Esophagus muscularis mucosa (tissue), 4 donors: Measurements from ENCODE around the gene TPCN1. TPM values are rescaled to one million over a fixed set of nuclear protein-coding genes. Genes with fewer than 3 reads are reported as not detected.
A peak's percentile ranks its signal among the peaks of the same experiment; 100 is the strongest.

Experiments used
- DNase-seq: peaks from one replicate; pipeline ENCODE4 v3.0.0-alpha.2; 2017; ENCODE audit errors: extremely low spot score
- H3K27ac ChIP-seq, 4 donors: fragments of 200-600 bp; sonication (generic); replicated peaks in 1 of 4; 1 replicate in 3 of 4; 2 replicates in 1 of 4; pipeline ENCODE4 v1.5.1; 2016 to 2019; ENCODE audit warnings: mild to moderate bottlenecking in 1 of 4
- H3K27me3 ChIP-seq, 4 donors: fragments of 200-600 bp; sonication (generic); one replicate each; pipeline versions ENCODE4 v1.5.1 to v1.6.0; 2016 to 2019
- H3K36me3 ChIP-seq, 4 donors: fragments of 200-600 bp; sonication (generic); one replicate each; pipeline ENCODE4 v1.5.1; 2016 to 2019
- H3K4me1 ChIP-seq, 4 donors: fragments of 200-600 bp; sonication (generic); one replicate each; pipeline ENCODE4 v1.5.1; 2016 to 2019
- H3K4me3 ChIP-seq, 4 donors: fragments of 200-600 bp; sonication (generic); 1 replicate in 2 of 4; 2 replicates in 2 of 4; pipeline ENCODE4 v1.5.1; 2016 to 2019; ENCODE audit warnings: mild to moderate bottlenecking in 4 of 4, moderate library complexity in 1 of 4
- H3K9me3 ChIP-seq, 4 donors: fragments of 200-600 bp; sonication (generic); 1 replicate in 3 of 4; 2 replicates in 1 of 4; pipeline ENCODE4 v1.5.1; 2016 to 2019
- CTCF ChIP-seq, 3 experiments: fragments of 200-600 bp in 2 of 3; fragments of 450-650 bp in 1 of 3; sonication (generic) in 2 of 3; IDR thresholded peaks; one replicate each; pipeline ENCODE4 v1.5.1; 2017 to 2019; ENCODE audit warnings: antibody characterized with exemption in 3 of 3, mild to moderate bottlenecking in 2 of 3, moderate library complexity in 1 of 3
- EP300 ChIP-seq: sonication (generic); formaldehyde crosslinking; IDR thresholded peaks from one replicate; pipeline ENCODE4 v1.6.1; 2017; ENCODE audit warnings: antibody characterized with exemption
- POLR2A ChIP-seq: fragments of 450-650 bp; IDR thresholded peaks from one replicate; pipeline ENCODE4 v1.6.1; 2017; ENCODE audit warnings: antibody characterized with exemption, moderate library complexity, mild to moderate bottlenecking, low read depth
- POLR2AphosphoS5 ChIP-seq, 2 donors: sonication (generic); formaldehyde crosslinking; IDR thresholded peaks; one replicate each; pipeline ENCODE4 v1.6.1; 2017; ENCODE audit warnings: antibody characterized with exemption in 2 of 2
- WGBS: methylation state at CpG from one replicate; pipeline ENCODE4 v1.1.5; 2018; 5-methylcytosine and 5-hydroxymethylcytosine counted together
- intact Hi-C: fragments of 100-400 bp; cut with DNase I; formaldehyde crosslinking; loops from one replicate; pipeline ENCODE4 v1.15.1; 2023
- total RNA-seq, 4 donors: library from RNA; depleted of rRNA; stranded (reverse); fragments of >200 nt; gene quantifications; one replicate each; pipeline versions ENCODE4 v1.1.0 to v1.2.1, GENCODE V29; 2016

Gene TPCN1
- total RNA-seq, 4 donors from 2014 or later = 31.1 to 54.0 (median 34.5) TPM

GRCh38 chr12:113191227-113191626, 30.0 kb upstream of the TPCN1 start:
- no peaks in the 10 kb centered on the region for H3K27me3 ChIP-seq
- H3K9me3 ChIP-seq = no peaks in the 10 kb centered on the region
- DNase-seq = no peak
- intact Hi-C loops = no loop called here
- H3K4me3 ChIP-seq = no peak overlapping the region
- no peak overlapping the region for H3K27ac ChIP-seq
- H3K36me3 ChIP-seq = peaks cover 4 to 47% (median 33%) of the 10 kb centered on the region in 4 donors
- 95% methylated on average over 19 of the region's 19 CpGs for WGBS
- TF ChIP-seq EP300 (no peak), POLR2A (no peak), CTCF (IDR thresholded peaks at IDR 0.05) (no peak), POLR2AphosphoS5 (IDR thresholded peaks at IDR 0.05) (no peak)
- peaks cover 22 to 31% (median 25%) of the 10 kb centered on the region in 4 donors for H3K4me1 ChIP-seq

GRCh38 chr12:113194971-113195391, 26.3 kb upstream of the TPCN1 start:
- no peak for TF ChIP-seq POLR2A
- TF ChIP-seq EP300 = no peak
- H3K27me3 ChIP-seq = no peaks in the 10 kb centered on the region
- H3K4me3 ChIP-seq = no peak overlapping the region
- no peak overlapping the region for H3K27ac ChIP-seq
- H3K4me1 ChIP-seq = peaks cover 11 to 18% (median 15%) of the 10 kb centered on the region in 4 donors
- H3K9me3 ChIP-seq = no peaks in the 10 kb centered on the region
- peaks cover 4 to 28% (median 24%) of the 10 kb centered on the region in 4 donors for H3K36me3 ChIP-seq
- DNase-seq = no peak
- 100% methylated on average over 2 of the region's 4 CpGs for WGBS
- intact Hi-C loops = no loop called here

GRCh38 chr12:113195598-113195997, 25.7 kb upstream of the TPCN1 start:
- H3K4me1 ChIP-seq = peaks cover 11 to 18% (median 15%) of the 10 kb centered on the region in 4 donors
- DNase-seq = no peak
- H3K36me3 ChIP-seq = peaks cover 4 to 22% (median 20%) of the 10 kb centered on the region in 4 donors
- no peaks in the 10 kb centered on the region for H3K27me3 ChIP-seq
- intact Hi-C loops = no loop called here
- no peak overlapping the region for H3K27ac ChIP-seq
- TF ChIP-seq POLR2AphosphoS5 (IDR thresholded peaks at IDR 0.05) (no peak), CTCF (IDR thresholded peaks at IDR 0.05) (no peak), POLR2A (no peak), EP300 (no peak)
- no peak overlapping the region for H3K4me3 ChIP-seq
- no peaks in the 10 kb centered on the region for H3K9me3 ChIP-seq
- WGBS = 92% methylated on average over 13 of the region's 13 CpGs

GRCh38 chr12:113196582-113196981, 24.7 kb upstream of the TPCN1 start:
- peaks cover 4 to 13% (median 10%) of the 10 kb centered on the region in 4 donors for H3K36me3 ChIP-seq
- H3K4me1 ChIP-seq = peaks cover 11 to 18% (median 15%) of the 10 kb centered on the region in 4 donors
- TF ChIP-seq CTCF (IDR thresholded peaks at IDR 0.05) (no peak), POLR2AphosphoS5 (IDR thresholded peaks at IDR 0.05) (no peak), POLR2A (no peak), EP300 (no peak)
- DNase-seq = no peak
- H3K4me3 ChIP-seq = no peak overlapping the region
- WGBS = 89% methylated on average over 7 of the region's 7 CpGs
- no peak overlapping the region for H3K27ac ChIP-seq
- intact Hi-C loops = no loop called here
- no peaks in the 10 kb centered on the region for H3K9me3 ChIP-seq
- H3K27me3 ChIP-seq = no peaks in the 10 kb centered on the region

GRCh38 chr12:113196990-113197389, 24.3 kb upstream of the TPCN1 start:
- Histone ChIP-seq H3K36me3 (peaks cover 0 to 9% (median 6%) of the 10 kb centered on the region in 4 donors), H3K27me3 (no peaks in the 10 kb centered on the region), H3K4me3 (no peak overlapping the region), H3K9me3 (no peaks in the 10 kb centered on the region), H3K4me1 (peaks cover 11 to 18% (median 15%) of the 10 kb centered on the region in 4 donors), H3K27ac (no peak overlapping the region)
- 23% methylated on average over 4 of the region's 4 CpGs for WGBS
- intact Hi-C loops = no loop called here
- TF ChIP-seq POLR2AphosphoS5 (IDR thresholded peaks at IDR 0.05) = peak in 1 of 2 donors; percentile 42
- no peak for TF ChIP-seq POLR2A
- TF ChIP-seq EP300 = no peak
- peak; percentile 53 to 70 (median 56) for TF ChIP-seq CTCF (IDR thresholded peaks at IDR 0.05)
- no peak for DNase-seq
